HepG2 (cell line): Measurements from ENCODE around the gene THRAP3. TPM values are rescaled to one million over a fixed set of nuclear protein-coding genes. Genes with fewer than 3 reads are reported as not detected.

Experiments
- HNRNPLL ChIP-seq: fragments of 200-400 bp; formaldehyde crosslinking; IDR thresholded peaks from 2 replicates; pipeline ENCODE4 v1.6.1; 2017; ENCODE audit warnings: mild to moderate bottlenecking, low read depth, low read length; ENCODE audit not compliant: poor library complexity, severe bottlenecking
- IKZF4 ChIP-seq: sonication (generic); formaldehyde crosslinking; IDR thresholded peaks from 2 replicates; pipeline ENCODE4 v1.5.1; 2020; ENCODE audit warnings: borderline replicate concordance, mild to moderate bottlenecking, low read depth, missing genetic modification reagents; ENCODE audit errors: not compliant biosample characterization
- MAFG ChIP-seq: sonication (generic); formaldehyde crosslinking; IDR thresholded peaks from 2 replicates; pipeline ENCODE4 v1.5.1; 2020; ENCODE audit warnings: mild to moderate bottlenecking, missing genetic modification reagents
- MEIS2 ChIP-seq: sonication (generic); formaldehyde crosslinking; IDR thresholded peaks from 2 replicates; pipeline ENCODE4 v1.9.0; 2021; ENCODE audit warnings: mild to moderate bottlenecking, missing genetic modification reagents
- NFYB ChIP-seq: sonication (generic); formaldehyde crosslinking; IDR thresholded peaks from 2 replicates; pipeline ENCODE4 v1.4.0; 2020; ENCODE audit warnings: missing genetic modification reagents
- POLR2A ChIP-seq, 2 experiments: IDR thresholded peaks; 2 replicates each; pipeline ENCODE4 v1.6.1; 2011; ENCODE audit warnings: low read depth in 2 of 2, low read length in 2 of 2, mild to moderate bottlenecking in 1 of 2, moderate library complexity in 1 of 2; ENCODE audit not compliant: insufficient read depth in 1 of 2
- RXRA ChIP-seq: sonication (generic); formaldehyde crosslinking; IDR thresholded peaks from 2 replicates; pipeline ENCODE4 v1.5.1; 2020; ENCODE audit warnings: missing genetic modification reagents
- SIX1 ChIP-seq: sonication (generic); formaldehyde crosslinking; IDR thresholded peaks from 2 replicates; pipeline ENCODE4 v1.4.0; 2020; ENCODE audit warnings: missing genetic modification reagents, borderline replicate concordance
- SRSF9 ChIP-seq: fragments of 200-400 bp; formaldehyde crosslinking; IDR thresholded peaks from 2 replicates; pipeline ENCODE4 v1.6.1; 2018; ENCODE audit warnings: borderline replicate concordance, mild to moderate bottlenecking, low read depth, low read length; ENCODE audit not compliant: insufficient read depth, poor library complexity, severe bottlenecking
- TBX3 ChIP-seq: fragments of 450-650 bp; IDR thresholded peaks from 2 replicates; pipeline ENCODE4 v1.6.1; 2017; ENCODE audit warnings: antibody characterized with exemption, mild to moderate bottlenecking, inconsistent platforms, borderline replicate concordance
- ZNF580 ChIP-seq: IDR thresholded peaks from 2 replicates; pipeline ENCODE4 v1.6.1; 2016; ENCODE audit warnings: low read depth, borderline replicate concordance
- ZNF740 ChIP-seq: sonication (generic); formaldehyde crosslinking; IDR thresholded peaks from 2 replicates; pipeline ENCODE4 v1.4.0; 2020; ENCODE audit warnings: missing genetic modification reagents
- ZNF782 ChIP-seq: sonication (generic); formaldehyde crosslinking; IDR thresholded peaks from 2 replicates; pipeline ENCODE4 v1.4.0; 2020; ENCODE audit warnings: missing genetic modification reagents, mild to moderate bottlenecking, borderline replicate concordance
- ZNF800 ChIP-seq: sonication (generic); formaldehyde crosslinking; IDR thresholded peaks from 2 replicates; pipeline ENCODE4 v1.4.0; 2020; ENCODE audit warnings: missing genetic modification reagents
- polyA plus RNA-seq, 8 experiments: library from polyadenylated mRNA; depleted of rRNA in 3 of 8; stranded (reverse) in 7 of 8; unstranded in 1 of 8; fragments of >200 nt; fragmentation: Illumina TruSeq in 4 of 8; extraction: Trizol in 4 of 8; gene quantifications; 2 replicates each; pipeline versions ENCODE4 v1.2.1 to v1.2.3, GENCODE V29; 2011 to 2016; ENCODE audit warnings: low read depth in 4 of 8, missing spikeins in 1 of 8, mixed read lengths in 1 of 8; ENCODE audit not compliant: insufficient read depth in 1 of 8
- total RNA-seq, 5 experiments: library from RNA; depleted of rRNA; stranded (reverse); fragments of >200 nt; fragmentation: Illumina TruSeq; extraction: Trizol; gene quantifications; 2 replicates each; pipeline ENCODE4 v1.2.3, GENCODE V29; 2016; ENCODE audit warnings: low read depth in 1 of 5
- TF ChIP-seq, protein P1 (sequence below): sonication (generic); formaldehyde crosslinking; IDR thresholded peaks from 2 replicates; pipeline ENCODE4 v1.4.0; 2020; ENCODE audit warnings: missing genetic modification reagents, mild to moderate bottlenecking, borderline replicate concordance
- TF ChIP-seq, protein P2 (sequence below): sonication (generic); formaldehyde crosslinking; IDR thresholded peaks from 2 replicates; pipeline ENCODE4 v1.5.0; 2020; ENCODE audit warnings: mild to moderate bottlenecking, missing genetic modification reagents, borderline replicate concordance
- TF ChIP-seq, protein P3 (sequence below): IDR thresholded peaks from 2 replicates; pipeline ENCODE4 v1.6.1; 2016; ENCODE audit warnings: missing biosample characterization, missing genetic modification reagents, low read depth
- TF ChIP-seq, protein P4 (sequence below): sonication (generic); formaldehyde crosslinking; IDR thresholded peaks from 2 replicates; pipeline ENCODE4 v1.4.0; 2020; ENCODE audit warnings: mild to moderate bottlenecking, missing genetic modification reagents

The THRAP3 gene
- total and polyA plus RNA-seq, 2 of the 13 experiments (the other 11 are each of a cell fraction or from before 2014, with no cell fraction given): 45.0 to 92.6 TPM

DNA sequence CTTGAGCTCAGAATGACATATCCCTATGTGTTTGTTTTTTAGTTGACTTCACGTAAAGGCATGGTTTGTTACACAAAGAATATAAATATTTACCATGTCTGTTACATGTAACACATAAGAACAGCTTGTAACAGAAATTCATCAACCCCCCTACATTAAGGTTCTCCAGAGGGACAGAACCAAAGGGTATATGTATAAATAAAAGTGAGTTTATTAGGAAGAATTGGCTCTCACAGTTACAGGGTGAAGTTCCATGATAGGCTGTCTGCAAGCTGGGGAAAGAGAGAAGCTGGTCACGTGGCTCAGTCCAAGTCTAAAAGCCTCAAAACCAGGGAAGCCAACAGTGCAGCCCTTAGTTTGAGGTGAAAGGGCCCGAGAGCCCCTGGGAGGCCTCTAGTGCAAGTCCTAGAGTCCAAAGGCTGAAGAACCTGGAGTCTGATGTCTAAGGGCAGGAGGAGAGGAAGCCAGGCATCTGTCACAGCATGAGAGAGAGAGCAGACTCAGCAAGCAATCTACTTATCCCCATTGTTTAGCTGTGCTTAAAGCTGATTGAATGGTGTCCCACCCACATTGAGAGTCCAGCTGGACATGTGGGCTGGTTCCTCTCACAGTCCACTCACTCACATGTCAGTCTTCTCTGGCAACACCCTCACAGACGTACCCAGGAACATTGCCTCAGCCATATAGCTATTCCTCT, 15.8 kb downstream of the THRAP3 start (continued):
- TF ChIP-seq, protein P1, sequence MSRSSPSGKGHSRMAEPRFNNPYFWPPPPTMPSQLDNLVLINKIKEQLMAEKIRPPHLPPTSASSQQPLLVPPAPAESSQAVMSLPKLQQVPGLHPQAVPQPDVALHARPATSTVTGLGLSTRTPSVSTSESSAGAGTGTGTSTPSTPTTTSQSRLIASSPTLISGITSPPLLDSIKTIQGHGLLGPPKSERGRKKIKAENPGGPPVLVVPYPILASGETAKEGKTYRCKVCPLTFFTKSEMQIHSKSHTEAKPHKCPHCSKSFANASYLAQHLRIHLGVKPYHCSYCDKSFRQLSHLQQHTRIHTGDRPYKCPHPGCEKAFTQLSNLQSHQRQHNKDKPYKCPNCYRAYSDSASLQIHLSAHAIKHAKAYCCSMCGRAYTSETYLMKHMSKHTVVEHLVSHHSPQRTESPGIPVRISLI (CRISPR knock-in tag): peak; percentile 45; the same call in 1 of the 2 replicates
- TF ChIP-seq MEIS2 (CRISPR knock-in tag) (peak; percentile 89), ZNF800 (CRISPR knock-in tag) (no peak), ZNF740 (CRISPR knock-in tag) (no peak), POLR2A (IDR thresholded peaks at IDR 0.05; ENCODE audit: insufficient read depth in 1 of 2, low read depth in 2 of 2, low read length in 2 of 2) (peak; percentile 34 to 65; a peak in 2 of 4 replicates), SIX1 (CRISPR knock-in tag) (no peak), MAFG (CRISPR knock-in tag) (no peak), TBX3 (no peak), RXRA (CRISPR knock-in tag) (peak; percentile 95), IKZF4 (CRISPR knock-in tag) (no peak), ZNF580 (CRISPR knock-in tag) (0 out of 2 replicates have a peak, but pooled peaks have one; percentile 49), NFYB (CRISPR knock-in tag) (peak; percentile 9; the same call in 1 of the 2 replicates), SRSF9 (no peak), ZNF782 (CRISPR knock-in tag) (no peak), HNRNPLL (no peak)
- TF ChIP-seq, protein P2, sequence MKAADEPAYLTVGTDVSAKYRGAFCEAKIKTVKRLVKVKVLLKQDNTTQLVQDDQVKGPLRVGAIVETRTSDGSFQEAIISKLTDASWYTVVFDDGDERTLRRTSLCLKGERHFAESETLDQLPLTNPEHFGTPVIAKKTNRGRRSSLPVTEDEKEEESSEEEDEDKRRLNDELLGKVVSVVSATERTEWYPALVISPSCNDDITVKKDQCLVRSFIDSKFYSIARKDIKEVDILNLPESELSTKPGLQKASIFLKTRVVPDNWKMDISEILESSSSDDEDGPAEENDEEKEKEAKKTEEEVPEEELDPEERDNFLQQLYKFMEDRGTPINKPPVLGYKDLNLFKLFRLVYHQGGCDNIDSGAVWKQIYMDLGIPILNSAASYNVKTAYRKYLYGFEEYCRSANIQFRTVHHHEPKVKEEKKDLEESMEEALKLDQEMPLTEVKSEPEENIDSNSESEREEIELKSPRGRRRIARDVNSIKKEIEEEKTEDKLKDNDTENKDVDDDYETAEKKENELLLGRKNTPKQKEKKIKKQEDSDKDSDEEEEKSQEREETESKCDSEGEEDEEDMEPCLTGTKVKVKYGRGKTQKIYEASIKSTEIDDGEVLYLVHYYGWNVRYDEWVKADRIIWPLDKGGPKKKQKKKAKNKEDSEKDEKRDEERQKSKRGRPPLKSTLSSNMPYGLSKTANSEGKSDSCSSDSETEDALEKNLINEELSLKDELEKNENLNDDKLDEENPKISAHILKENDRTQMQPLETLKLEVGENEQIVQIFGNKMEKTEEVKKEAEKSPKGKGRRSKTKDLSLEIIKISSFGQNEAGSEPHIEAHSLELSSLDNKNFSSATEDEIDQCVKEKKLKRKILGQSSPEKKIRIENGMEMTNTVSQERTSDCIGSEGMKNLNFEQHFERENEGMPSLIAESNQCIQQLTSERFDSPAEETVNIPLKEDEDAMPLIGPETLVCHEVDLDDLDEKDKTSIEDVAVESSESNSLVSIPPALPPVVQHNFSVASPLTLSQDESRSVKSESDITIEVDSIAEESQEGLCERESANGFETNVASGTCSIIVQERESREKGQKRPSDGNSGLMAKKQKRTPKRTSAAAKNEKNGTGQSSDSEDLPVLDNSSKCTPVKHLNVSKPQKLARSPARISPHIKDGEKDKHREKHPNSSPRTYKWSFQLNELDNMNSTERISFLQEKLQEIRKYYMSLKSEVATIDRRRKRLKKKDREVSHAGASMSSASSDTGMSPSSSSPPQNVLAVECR: peak; percentile 85; the same call in 1 of the 2 replicates
- TF ChIP-seq, protein P3, sequence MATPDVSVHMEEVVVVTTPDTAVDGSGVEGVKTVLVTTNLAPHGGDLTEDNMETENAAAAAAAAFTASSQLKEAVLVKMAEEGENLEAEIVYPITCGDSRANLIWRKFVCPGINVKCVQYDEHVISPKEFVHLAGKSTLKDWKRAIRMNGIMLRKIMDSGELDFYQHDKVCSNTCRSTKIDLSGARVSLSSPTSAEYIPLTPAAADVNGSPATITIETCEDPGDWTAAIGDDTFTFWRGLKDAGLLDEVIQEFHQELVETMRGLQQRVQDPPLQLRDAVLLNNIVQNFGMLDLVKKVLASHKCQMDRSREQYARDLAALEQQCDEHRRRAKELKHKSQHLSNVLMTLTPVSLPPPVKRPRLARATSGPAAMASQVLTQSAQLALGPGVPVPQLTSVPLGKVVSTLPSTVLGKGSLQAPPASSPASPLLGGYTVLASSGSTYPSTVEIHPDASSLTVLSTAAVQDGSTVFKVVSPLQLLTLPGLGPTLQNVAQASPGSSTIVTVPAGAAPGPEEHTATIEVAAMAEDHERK: no peak; the same call in 1 of the 2 replicates
- TF ChIP-seq, protein P4, sequence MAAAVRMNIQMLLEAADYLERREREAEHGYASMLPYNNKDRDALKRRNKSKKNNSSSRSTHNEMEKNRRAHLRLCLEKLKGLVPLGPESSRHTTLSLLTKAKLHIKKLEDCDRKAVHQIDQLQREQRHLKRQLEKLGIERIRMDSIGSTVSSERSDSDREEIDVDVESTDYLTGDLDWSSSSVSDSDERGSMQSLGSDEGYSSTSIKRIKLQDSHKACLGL (CRISPR knock-in tag): no peak; the same call in 1 of the 2 replicates
